Measurements from ENCODE around the gene MMP24OS.
"Not testable (repeated sequence)": the region's sequence is repeated elsewhere in the genome, so short reads cannot be mapped to it uniquely, and the experiment has no call there.

Gene MMP24OS

DNA sequence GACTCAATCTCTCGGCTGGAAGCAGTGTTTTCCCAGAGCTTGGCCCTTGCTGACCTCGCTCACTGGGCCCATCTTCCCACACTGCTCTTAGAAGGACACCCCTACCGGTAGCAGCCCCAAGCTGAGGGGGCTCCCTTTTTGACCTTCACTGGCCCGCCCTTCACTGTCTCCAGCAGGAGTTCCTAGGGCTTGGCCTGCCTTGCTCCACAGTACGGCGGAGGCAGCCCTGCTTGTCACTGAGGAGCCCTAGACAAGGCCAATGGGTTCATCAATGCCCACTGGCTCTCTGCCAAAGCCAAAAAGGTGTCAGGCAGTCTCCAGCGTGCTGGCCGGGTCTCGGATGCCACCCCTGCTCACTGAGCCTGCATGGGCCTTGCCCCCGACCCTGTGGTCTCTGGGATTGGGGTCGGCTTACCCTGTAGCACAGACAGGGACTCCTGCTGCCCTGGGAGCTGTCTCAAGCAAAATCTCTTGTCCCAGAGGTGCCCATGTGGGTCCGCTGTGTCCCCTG lies 2.1 kb downstream of the MMP24OS start:
- DNase-seq (ENCODE audit: low read depth) = no peak

- DNase-seq (ENCODE audit: low read depth) = no peak
These were observed 3.5 kb downstream of the MMP24OS start for GRCh38 chr20:35274172-35275092.

- DNase-seq (ENCODE audit: low read depth) = no peak
These were observed 4.3 kb downstream of the MMP24OS start for GRCh38 chr20:35273449-35274171.

DNA sequence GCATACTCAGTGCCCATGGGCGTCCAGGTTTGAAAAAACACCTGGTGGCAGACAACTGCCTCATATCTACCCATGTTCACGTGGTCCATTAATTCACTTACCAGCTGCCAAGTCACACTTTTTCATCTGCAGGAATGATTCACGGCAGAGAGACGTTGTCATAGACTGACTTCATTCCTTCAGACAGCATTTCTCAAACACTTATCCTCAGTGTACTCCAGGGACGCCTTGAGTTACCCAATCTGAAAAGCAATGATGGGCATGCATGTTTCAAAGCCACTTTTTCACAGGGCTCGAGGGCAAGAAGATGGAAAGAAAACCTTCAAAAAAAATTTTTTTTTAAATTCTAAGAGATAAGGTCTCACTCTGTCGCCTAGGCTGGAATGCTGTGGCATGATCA lies 6.0 kb downstream of the MMP24OS start:
- no peak for DNase-seq (ENCODE audit: low read depth)

DNA sequence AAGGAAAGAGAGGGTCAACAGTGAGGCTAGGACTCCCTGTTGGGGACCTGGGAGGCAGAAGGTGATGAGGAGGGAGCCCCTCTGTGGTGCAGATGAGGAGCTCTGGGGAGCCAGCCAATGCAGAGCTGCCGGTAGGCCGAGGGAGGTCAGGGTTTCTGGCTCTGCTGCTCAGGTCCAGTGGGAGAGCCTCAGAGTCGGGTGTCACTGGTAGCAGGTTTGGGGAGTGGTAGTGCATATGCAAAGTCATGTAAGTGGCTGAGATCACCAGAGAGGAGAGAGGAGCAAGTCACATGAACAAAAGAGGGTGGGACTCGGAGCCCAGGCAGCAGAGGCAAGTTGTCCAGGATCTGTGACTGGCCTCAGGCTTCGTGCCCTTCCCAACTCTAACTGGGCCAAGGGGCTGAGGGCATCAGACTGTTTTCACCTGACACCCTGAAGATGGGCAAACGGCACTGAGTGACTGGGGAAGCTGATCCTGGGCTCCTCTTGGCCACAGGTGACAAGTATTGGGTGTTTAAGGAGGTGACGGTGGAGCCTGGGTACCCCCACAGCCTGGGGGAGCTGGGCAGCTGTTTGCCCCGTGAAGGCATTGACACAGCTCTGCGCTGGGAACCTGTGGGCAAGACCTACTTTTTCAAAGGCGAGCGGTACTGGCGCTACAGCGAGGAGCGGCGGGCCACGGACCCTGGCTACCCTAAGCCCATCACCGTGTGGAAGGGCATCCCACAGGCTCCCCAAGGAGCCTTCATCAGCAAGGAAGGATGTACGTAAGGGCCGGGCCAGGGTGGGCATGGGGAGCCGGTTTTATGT lies 6.6 kb downstream of the MMP24OS start:
- no peak for DNase-seq (ENCODE audit: low read depth)

DNA sequence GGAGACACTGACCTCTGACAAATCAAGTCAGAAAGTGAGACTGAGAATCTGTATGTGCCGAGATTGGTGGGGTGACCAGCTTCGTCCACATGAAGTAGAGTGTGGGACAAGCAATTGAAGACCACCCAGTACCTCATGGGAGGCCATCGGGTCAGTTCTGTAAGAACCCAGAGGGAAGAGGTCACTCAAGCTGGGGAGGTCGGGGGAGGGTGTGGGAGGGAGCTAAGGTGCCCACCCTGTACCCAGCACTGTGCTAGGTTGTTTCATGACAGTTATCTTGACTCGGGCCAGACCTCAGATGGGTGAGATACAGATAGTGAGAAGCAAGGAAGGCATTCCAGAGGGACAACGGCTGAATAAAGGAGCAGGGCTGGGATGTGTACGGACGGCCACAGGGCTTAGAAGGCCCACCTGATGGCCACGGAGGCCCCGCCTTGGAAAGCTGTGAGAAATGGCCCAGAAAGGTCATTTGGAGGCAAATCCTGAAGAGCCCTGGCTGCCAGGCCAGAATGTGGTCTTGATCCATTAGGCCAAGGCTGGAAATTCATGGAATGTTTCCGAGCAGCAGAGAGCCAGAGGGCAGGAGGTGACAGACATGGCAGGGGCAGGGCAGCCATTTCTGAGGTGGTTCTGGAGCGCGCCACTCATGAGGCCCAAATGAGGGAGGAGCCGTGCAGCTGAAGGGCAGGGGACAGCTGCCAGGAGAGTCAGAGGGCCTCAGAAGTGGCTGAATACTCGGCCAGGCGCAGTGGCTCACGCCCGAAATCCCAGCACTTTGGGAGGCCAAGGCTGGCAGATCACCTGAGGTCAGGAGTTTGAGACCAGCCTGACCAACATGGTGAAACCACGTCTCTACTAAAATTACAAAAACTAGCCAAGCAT lies 7.7 kb downstream of the MMP24OS start:
- no peak for DNase-seq (ENCODE audit: low read depth)

- no peak for DNase-seq (ENCODE audit: low read depth)
These were observed 8.7 kb downstream of the MMP24OS start for GRCh38 chr20:35269055-35269781.

DNA sequence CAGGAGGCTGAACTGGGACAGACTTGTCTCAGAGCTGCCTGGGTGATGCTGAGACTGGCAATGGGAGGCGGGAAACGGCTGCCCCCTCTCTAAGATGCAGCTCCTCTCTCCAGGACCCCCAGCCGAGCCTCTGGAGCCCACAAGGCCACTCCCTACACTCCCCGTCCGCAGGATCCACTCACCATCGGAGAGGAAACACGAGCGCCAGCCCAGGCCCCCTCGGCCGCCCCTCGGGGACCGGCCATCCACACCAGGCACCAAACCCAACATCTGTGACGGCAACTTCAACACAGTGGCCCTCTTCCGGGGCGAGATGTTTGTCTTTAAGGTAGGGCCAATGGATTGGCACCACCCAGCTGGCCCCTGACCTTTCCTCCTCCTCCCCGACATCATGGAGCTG lies 10.8 kb downstream of the MMP24OS start:
- DNase-seq (ENCODE audit: low read depth) = no peak

DNA sequence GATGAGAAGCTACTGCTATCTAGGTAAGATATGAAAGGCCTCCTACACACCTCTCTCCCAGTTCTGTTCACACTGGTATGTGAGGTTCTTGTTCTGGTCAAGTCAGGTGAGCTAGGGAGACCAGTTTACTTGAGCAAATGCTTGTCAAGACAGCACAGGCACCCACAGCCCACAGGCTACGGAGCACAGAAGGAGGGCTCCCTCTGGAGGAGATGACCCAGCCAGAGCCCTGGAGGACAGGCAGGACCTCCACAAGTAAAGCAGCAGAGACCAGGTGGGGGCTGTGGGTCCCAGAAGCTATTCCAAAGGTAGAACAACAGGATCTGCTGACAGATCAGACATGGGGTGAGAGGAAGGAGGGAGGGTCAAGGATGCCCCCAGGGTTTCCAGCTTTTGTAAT lies 13.2 kb downstream of the MMP24OS start:
- no peak for DNase-seq (ENCODE audit: low read depth)

- no peak for DNase-seq (ENCODE audit: low read depth)
These were observed 14.2 kb downstream of the MMP24OS start for GRCh38 chr20:35263532-35264341.

DNA sequence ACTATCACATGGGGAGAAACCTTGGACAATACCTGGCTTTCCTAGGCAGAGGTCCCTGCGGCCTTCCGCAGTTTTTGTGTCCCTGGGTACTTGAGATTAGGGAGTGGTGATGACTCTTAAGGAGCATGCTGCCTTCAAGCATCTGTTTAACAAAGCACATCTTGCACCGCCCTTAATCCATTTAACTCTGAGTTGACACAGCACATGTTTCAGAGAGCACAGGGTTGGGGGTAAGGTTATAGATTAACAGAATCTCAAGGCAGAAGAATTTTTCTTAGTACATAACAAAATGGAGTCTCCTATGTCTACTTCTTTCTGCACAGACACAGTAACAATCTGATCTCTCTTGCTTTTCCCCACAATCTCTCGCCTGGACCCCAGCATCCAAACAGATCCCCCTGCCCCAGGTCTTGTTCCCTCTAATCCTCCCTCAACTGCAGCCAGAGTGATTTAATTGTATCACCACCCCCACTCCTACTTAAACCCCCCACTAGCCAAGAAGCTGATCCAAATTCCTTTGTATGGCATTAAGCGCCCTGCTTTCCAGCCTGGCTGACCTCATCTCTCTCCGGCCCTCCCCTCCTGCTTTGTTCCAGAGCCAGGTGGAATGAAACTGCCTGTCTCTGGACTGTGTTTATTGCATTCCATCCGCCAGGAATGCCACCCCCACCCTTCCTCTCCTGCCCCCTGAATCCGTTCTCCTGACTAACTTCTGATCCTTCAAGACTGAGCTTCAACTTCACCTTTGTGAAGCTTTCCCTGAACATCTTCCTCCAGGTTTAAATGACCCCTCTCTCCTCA lies 15.0 kb downstream of the MMP24OS start:
- not testable (repeated sequence) for DNase-seq (ENCODE audit: low read depth)

- DNase-seq (ENCODE audit: low read depth) = not testable (repeated sequence)
These were observed 15.6 kb downstream of the MMP24OS start for GRCh38 chr20:35262321-35262720.

DNA sequence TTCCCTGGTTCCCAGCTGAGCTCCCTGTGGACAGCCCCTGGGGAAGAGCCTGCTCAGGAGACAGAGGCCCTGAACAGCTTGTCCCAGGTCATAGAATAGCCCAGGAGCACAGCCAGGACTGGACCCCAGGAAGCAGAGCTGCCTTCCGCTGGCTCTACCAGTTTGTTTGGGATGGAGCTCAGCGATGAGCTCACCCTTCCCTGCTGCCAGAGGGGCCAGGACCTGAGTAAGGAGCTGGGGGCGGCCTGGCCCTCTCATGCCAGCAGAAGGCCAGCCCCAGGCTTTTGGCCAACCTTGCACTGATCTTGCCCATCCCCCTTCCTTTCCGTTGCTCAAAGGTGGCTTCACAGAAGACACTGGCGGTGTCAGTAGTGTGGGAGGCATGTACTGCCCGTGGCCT lies 17.5 kb downstream of the MMP24OS start:
- DNase-seq (ENCODE audit: low read depth) = no peak

- no peak for DNase-seq (ENCODE audit: low read depth)
These were observed 20.6 kb downstream of the MMP24OS start for GRCh38 chr20:35257175-35257909.

GRCh38 chr20:35254448-35254999 lies 23.4 kb downstream of the MMP24OS start:
- no peak for DNase-seq (ENCODE audit: low read depth)

- no peak for DNase-seq (ENCODE audit: low read depth)
These were observed 24.9 kb downstream of the MMP24OS start for GRCh38 chr20:35253010-35253409.

DNA sequence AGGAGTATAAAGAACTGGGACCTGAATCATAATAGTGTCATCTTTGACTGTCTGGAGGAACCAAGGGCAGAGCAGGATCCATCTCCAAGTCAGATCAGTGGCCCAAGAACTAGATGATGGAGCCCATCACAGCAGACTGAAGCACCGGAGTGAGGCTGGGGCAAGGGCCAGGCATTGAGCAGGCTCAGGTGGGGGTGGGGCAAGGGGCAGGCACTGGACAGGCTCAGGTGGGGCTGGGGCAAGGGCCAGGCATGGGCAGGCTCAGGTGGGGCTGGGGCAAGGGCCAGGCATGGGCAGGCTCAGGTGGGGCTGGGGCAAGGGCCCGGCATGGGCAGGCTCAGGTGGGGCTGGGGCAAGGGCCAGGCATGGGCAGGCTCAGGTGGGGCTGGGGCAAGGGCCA lies 25.3 kb downstream of the MMP24OS start:
- not testable (repeated sequence) for DNase-seq (ENCODE audit: low read depth)

DNA sequence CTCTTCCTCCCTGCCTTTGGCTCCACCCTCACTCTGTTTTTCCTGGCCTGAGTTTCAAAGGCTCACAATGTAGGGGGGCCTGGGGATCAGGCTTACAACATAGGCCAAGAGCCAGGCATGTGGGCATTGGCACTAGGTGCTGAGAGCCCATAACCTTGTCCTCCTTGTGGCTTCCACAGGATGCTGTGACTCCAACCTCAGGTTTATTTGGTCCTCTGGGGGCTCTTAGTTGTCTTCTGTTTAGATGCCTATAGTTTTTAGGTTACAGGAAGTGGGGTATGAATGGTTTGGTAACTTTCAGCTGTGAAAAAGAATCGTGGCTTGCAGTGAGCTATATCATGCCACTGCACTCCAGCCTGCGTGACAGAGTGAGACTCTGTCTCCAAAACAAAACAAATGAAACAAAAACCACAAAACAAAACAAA lies 25.9 kb downstream of the MMP24OS start:
- DNase-seq (ENCODE audit: low read depth) = no peak
